ENCODE data around the gene ABCC11. TPM values are rescaled to one million over a fixed set of nuclear protein-coding genes. Genes with fewer than 3 reads are reported as not detected.

Gene ABCC11
- polyA plus RNA-seq, 3 donors: 0.15 to 0.49 TPM; not detected in 1

DNA sequence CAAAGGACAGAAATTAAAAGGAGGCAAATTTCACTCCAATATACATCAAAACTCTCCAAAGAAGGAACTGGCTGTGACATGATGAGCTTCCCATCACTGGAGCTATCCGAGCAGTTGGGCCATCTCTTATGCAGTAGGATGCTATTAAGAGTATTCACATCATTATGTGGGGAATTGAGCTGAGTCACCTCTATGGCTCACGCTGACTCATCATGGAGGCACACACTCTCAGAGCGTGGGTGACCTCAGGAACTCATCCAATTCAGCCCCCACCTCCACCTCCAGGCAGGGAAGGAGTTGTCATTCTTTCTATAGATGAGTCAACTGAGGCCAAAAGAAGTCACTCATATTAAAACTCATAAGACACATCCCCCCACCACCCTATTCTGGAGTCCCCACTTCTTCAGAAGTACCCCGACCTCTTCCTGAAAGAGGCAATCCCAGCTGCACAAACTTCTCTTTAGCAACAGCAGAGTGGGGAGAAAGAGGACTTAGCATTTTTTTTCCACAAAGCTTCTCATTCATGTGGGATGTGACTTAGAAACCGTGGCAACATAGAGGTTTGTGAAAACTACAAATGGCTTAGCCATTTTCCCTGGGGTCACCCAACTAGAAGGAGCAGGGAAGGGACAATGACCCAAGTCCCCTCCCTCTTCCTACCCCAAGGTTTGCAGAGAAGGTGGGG, 124.1 kb downstream of the ABCC11 start:
- WGBS, 3 donors: 65 to 88% (median 65%) methylated on average over 5 of the region's 5 CpGs

DNA sequence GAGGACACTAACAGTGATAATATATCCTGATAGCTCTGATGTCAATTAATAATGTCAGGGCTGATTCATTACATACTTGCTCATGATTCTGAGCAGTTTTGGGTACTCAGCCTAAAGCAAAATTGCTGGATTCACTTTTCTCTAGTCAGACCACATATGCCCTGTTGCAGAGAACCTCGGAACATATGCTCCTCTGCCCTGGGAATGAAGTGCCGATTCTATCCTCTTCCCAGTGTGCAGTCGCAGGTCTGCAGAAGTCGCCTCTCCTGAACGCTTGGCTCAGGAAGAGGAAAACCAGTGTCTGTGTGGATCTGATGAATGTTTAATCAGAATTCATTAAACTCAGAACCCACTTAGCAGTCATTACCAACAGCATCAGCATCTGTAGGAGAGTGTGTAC, 126.1 kb downstream of the ABCC11 start:
- no peak overlapping the region for H3K27ac ChIP-seq (ENCODE audit: low read depth, low read length)
- WGBS, 3 donors: 76 to 93% (median 80%) methylated on average over 5 of the region's 5 CpGs

More for the DNA sequence above, 124.1 kb downstream of the ABCC11 start:
- H3K27ac ChIP-seq (ENCODE audit: low read depth, low read length): no peak overlapping the region

DNA sequence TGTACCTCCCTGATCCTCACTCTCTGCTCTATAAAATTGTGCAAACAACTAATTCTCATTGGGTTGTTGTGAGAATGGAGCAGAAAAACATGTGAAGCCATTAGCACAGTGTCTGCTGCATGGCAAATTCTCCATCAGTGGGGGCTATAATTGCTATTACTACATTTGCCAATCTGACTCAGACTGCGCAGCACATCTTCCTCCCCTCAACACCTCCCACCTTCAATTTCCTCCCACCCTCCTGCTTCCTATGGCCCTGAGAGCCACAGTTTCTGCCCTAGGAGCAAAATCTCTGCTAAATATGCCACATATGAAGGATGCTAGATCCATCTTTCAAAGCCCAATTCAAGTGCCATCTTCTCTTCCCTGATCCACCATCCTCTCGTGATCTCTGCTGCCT, 128.5 kb downstream of the ABCC11 start:
- WGBS, 3 donors: 83 to 88% (median 84%) methylated on average over 2 of the region's 2 CpGs

DNA sequence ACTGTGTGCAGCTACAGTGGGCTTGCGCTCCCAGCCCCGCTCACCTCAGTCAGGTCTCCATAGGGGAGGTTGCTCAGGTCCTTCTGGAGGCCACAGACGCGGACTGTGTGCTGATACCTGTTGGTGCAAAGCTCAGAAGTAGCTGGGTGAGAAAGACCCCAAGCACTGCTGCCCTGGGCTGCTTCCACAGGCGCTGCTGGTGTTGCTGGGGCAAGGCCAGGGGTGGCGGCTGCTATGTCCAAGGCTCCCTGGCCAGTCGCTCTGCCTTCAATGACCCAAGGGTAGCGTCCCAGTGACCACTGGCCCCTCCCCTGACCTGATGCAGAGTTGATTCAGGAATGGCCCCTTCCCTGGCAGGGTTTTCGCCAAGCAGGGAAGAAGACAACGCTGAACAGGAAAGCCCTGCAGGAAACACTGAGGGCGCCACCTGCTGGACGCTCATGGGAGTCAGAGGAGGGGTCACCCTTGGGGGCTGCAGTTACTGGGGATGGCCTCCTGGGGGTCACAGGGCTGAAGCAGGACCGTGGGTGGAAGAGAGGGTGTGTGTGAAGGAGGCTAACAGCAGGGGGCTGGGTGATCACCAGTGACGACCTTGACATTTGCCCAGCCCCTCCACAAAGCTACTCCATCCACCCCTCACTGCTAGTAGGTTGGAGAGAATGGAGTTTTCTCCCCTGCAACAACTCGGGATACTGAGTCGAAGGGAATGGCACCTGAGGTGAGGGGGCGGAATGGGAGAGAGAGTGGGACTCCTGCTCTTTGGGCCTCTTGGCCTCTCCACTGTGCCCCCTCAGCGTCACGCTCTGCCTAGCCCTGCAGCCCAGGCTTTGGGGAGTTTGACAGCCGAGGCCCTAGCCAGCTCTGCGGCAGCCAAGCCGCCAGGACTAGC, 129.9 kb downstream of the ABCC11 start:
- H3K27ac ChIP-seq (ENCODE audit: low read depth, low read length): no peak overlapping the region
- 66 to 67% (median 66%) methylated on average over 21 to 22 of the region's 22 CpGs for WGBS, 3 donors

More for the DNA sequence above, 128.5 kb downstream of the ABCC11 start:
- H3K27ac ChIP-seq (ENCODE audit: low read depth, low read length): no peak overlapping the region

Other genes starting within 250 kb of the ABCC11 start
- gene ABCC12, start 91.5 kb downstream of the ABCC11 start, polyA plus RNA-seq: not detected
- gene LONP2, start 3.2 kb downstream of the ABCC11 start, polyA plus RNA-seq: 10 to 100 TPM; 16.1 to 26.6 (median 18.1) TPM
- gene SIAH1, start 137.9 kb upstream of the ABCC11 start, polyA plus RNA-seq: 10 to 100 TPM in 2 of 3 donors, 1 to 10 TPM in 1; 7.4 to 30.0 (median 20.1) TPM